ENCODE data around the gene TTBK2. TPM values are rescaled to one million over a fixed set of nuclear protein-coding genes. Genes with fewer than 3 reads are reported as not detected.

TTBK2 gene
- polyA plus RNA-seq, 1 of the 3 experiments (the other 2 are of a cell fraction), result 4.5 TPM

DNA sequence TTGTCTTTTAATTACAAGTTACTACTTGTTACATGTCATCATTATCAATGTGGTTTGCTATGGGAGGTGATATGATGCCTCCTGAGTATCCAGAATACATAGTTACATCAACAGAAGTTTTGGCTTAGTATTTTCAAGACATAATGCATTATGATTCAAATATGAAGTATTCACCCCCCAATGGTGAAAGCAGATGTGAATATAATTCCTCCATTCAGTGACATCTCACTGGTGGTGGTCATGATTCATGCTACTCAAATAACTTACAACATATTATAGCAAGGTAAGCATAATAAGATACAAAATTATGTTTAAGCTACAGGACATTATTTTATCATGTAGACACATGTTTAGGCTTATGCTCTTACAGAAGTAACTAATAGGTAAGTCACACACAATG lies 34.9 kb upstream of the TTBK2 start:
- H3K36me3 ChIP-seq (replicated peaks in 1 of 2; ENCODE audit: control insufficient read depth in 1 of 2, insufficient read depth in 2 of 2, low read length in 1 of 2), result peaks cover 42 to 85% of the 10 kb centered on the region in 2 experiments
- CTCF ChIA-PET, result interaction anchor here (0.7 to 1.0 kb wide), 3 partner anchors 14 to 248 kb away, joined by 3 to 4 read pairs (median 4); no protein-coding TSS in a partner anchor
- no peaks in the 10 kb centered on the region for H3K79me2 ChIP-seq (ENCODE audit: insufficient read depth)
- peaks cover 0 to 8% of the 10 kb centered on the region in 2 experiments; a peak in 1 of 4 replicates for H3K4me1 ChIP-seq (ENCODE audit: control insufficient read depth in 1 of 2, insufficient read depth in 2 of 2, low read depth in 1 of 2, low read length in 1 of 2)
- H3K9me2 ChIP-seq, result no peaks in the 10 kb centered on the region
- no peak overlapping the region for H3K4me2 ChIP-seq
- POLR2A ChIA-PET, result no interaction called here
- H3K4me3 ChIP-seq (ENCODE audit: low read depth in 2 of 2, low read length in 1 of 2), result no peak overlapping the region
- H3K27ac ChIP-seq (ENCODE audit: low read depth in 2 of 2, low read length in 1 of 2), result peak overlapping the region in 1 of 2 experiments; percentile 30; a peak in 2 of 4 replicates
- TF ChIP-seq EP300 (IDR thresholded peaks at IDR 0.05; ENCODE audit: borderline replicate concordance in 1 of 2, low read depth in 1 of 2, low read length in 1 of 2) (no peak; a peak in 1 of 4 replicates), TCF12 (IDR thresholded peaks at IDR 0.05) (peak; percentile 62), JUND (IDR thresholded peaks at IDR 0.05) (peak; percentile 38; the same call in 1 of the 2 replicates), RAD21 (IDR thresholded peaks at IDR 0.05; ENCODE audit: low read length) (no peak), MEF2A (IDR thresholded peaks at IDR 0.05; ENCODE audit: borderline replicate concordance, low read depth) (no peak), FOXM1 (IDR thresholded peaks at IDR 0.05; ENCODE audit: low read depth) (no peak), SIN3A (IDR thresholded peaks at IDR 0.05; ENCODE audit: borderline replicate concordance, low read depth, low read length) (no peak), NFIC (IDR thresholded peaks at IDR 0.05; ENCODE audit: borderline replicate concordance) (no peak), FOSL2 (IDR thresholded peaks at IDR 0.05; ENCODE audit: borderline replicate concordance, low read depth) (peak; percentile 60), GATA2 (CRISPR knock-in tag; IDR thresholded peaks at IDR 0.05) (no peak), NRF1 (IDR thresholded peaks at IDR 0.05; ENCODE audit: low read depth, low read length) (no peak), POLR2AphosphoS5 (IDR thresholded peaks at IDR 0.05; ENCODE audit: low read depth, low read length) (no peak), SMC3 (IDR thresholded peaks at IDR 0.05; ENCODE audit: low read depth, low read length) (no peak), GABPA (IDR thresholded peaks at IDR 0.05; ENCODE audit: low read depth) (no peak)
- TF ChIP-seq, protein P1, sequence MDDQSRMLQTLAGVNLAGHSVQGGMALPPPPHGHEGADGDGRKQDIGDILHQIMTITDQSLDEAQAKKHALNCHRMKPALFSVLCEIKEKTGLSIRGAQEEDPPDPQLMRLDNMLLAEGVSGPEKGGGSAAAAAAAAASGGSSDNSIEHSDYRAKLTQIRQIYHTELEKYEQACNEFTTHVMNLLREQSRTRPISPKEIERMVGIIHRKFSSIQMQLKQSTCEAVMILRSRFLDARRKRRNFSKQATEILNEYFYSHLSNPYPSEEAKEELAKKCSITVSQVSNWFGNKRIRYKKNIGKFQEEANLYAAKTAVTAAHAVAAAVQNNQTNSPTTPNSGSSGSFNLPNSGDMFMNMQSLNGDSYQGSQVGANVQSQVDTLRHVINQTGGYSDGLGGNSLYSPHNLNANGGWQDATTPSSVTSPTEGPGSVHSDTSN (IDR thresholded peaks at IDR 0.05), result peak; percentile 47; the same call in 1 of the 2 replicates
- TF ChIP-seq, protein P2, sequence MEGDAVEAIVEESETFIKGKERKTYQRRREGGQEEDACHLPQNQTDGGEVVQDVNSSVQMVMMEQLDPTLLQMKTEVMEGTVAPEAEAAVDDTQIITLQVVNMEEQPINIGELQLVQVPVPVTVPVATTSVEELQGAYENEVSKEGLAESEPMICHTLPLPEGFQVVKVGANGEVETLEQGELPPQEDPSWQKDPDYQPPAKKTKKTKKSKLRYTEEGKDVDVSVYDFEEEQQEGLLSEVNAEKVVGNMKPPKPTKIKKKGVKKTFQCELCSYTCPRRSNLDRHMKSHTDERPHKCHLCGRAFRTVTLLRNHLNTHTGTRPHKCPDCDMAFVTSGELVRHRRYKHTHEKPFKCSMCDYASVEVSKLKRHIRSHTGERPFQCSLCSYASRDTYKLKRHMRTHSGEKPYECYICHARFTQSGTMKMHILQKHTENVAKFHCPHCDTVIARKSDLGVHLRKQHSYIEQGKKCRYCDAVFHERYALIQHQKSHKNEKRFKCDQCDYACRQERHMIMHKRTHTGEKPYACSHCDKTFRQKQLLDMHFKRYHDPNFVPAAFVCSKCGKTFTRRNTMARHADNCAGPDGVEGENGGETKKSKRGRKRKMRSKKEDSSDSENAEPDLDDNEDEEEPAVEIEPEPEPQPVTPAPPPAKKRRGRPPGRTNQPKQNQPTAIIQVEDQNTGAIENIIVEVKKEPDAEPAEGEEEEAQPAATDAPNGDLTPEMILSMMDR (IDR thresholded peaks at IDR 0.05), result no peak
- TF ChIP-seq, protein P3, sequence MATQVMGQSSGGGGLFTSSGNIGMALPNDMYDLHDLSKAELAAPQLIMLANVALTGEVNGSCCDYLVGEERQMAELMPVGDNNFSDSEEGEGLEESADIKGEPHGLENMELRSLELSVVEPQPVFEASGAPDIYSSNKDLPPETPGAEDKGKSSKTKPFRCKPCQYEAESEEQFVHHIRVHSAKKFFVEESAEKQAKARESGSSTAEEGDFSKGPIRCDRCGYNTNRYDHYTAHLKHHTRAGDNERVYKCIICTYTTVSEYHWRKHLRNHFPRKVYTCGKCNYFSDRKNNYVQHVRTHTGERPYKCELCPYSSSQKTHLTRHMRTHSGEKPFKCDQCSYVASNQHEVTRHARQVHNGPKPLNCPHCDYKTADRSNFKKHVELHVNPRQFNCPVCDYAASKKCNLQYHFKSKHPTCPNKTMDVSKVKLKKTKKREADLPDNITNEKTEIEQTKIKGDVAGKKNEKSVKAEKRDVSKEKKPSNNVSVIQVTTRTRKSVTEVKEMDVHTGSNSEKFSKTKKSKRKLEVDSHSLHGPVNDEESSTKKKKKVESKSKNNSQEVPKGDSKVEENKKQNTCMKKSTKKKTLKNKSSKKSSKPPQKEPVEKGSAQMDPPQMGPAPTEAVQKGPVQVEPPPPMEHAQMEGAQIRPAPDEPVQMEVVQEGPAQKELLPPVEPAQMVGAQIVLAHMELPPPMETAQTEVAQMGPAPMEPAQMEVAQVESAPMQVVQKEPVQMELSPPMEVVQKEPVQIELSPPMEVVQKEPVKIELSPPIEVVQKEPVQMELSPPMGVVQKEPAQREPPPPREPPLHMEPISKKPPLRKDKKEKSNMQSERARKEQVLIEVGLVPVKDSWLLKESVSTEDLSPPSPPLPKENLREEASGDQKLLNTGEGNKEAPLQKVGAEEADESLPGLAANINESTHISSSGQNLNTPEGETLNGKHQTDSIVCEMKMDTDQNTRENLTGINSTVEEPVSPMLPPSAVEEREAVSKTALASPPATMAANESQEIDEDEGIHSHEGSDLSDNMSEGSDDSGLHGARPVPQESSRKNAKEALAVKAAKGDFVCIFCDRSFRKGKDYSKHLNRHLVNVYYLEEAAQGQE (IDR thresholded peaks at IDR 0.05; ENCODE audit: low read depth, low read length), result no peak
- TF ChIP-seq, protein P4, sequence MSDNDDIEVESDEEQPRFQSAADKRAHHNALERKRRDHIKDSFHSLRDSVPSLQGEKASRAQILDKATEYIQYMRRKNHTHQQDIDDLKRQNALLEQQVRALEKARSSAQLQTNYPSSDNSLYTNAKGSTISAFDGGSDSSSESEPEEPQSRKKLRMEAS (IDR thresholded peaks at IDR 0.05; ENCODE audit: low read depth), result no peak
- no peaks in the 10 kb centered on the region for H4K20me1 ChIP-seq (ENCODE audit: insufficient read depth)
- no peak overlapping the region for H2AFZ ChIP-seq (ENCODE audit: low read depth)
- DNase-seq, result no peak
- peaks cover 31% of the 10 kb centered on the region for H3F3A ChIP-seq (replicated peaks; ENCODE audit: insufficient read depth)
- no peaks in the 10 kb centered on the region for H3K27me3 ChIP-seq (ENCODE audit: insufficient read depth)
- peaks cover 4% of the 10 kb centered on the region; the same call in 1 of the 2 replicates for H3K9me3 ChIP-seq
- H3K9ac ChIP-seq, result no peak overlapping the region

Data from SK-N-SH (cell line).